Stimulated activated naive CD8-positive, alpha-beta T cell treated with anti-CD3 and anti-CD28 coated beads, Interleukin-15, Interleukin-2, amounts not matched to agents 100 ng/mL and 50 ng/mL, for 24 hours (primary cell): ENCODE data around the gene ZNF836.
"Not testable (repeated sequence)": the region's sequence is repeated elsewhere in the genome, so short reads cannot be mapped to it uniquely, and the experiment has no call there.

Source experiments
- H3K27ac Mint-ChIP-seq: one replicate; pipeline ENCODE4 v1.8.0; 2021; ENCODE audit warnings: mild to moderate bottlenecking, mixed read lengths
- H3K27me3 Mint-ChIP-seq: one replicate; pipeline ENCODE4 v1.8.0; 2021; ENCODE audit warnings: mixed read lengths
- H3K36me3 Mint-ChIP-seq: one replicate; pipeline ENCODE4 v1.8.0; 2021; ENCODE audit warnings: low read depth, mixed read lengths
- H3K4me1 Mint-ChIP-seq: one replicate; pipeline ENCODE4 v1.8.0; 2021; ENCODE audit warnings: low read depth, mixed read lengths
- H3K4me3 Mint-ChIP-seq: one replicate; pipeline ENCODE4 v1.8.0; 2021; ENCODE audit warnings: mild to moderate bottlenecking, mixed read lengths
- H3K9me3 Mint-ChIP-seq: one replicate; pipeline ENCODE4 v1.8.0; 2021; ENCODE audit warnings: mixed read lengths

ZNF836 gene

GRCh38 chr19:52171321-52172169, at the start of gene ZNF836:
Gene ZNF836, minus strand, starts transcription at chr19:52171621. Its CDS starts 3,549 bp downstream, at chr19:52168072.
- Mint-ChIP-seq H3K4me1 (peaks cover 22% of the 10 kb centered on the region), H3K27me3 (no peaks in the 10 kb centered on the region), H3K9me3 (no peaks in the 10 kb centered on the region), H3K36me3 (peaks cover 33% of the 10 kb centered on the region), H3K27ac (peak within 1 kb of the TSS; percentile 84), H3K4me3 (peak within 1 kb of the TSS; percentile 92)

GRCh38 chr19:52221031-52221430, 49.6 kb upstream of the ZNF836 start:
- H3K4me1 Mint-ChIP-seq, result no peaks in the 10 kb centered on the region
- H3K27ac Mint-ChIP-seq, result no peak overlapping the region
- H3K9me3 Mint-ChIP-seq, result no peaks in the 10 kb centered on the region
- peaks cover 89% of the 10 kb centered on the region for H3K36me3 Mint-ChIP-seq
- H3K27me3 Mint-ChIP-seq, result no peaks in the 10 kb centered on the region
- H3K4me3 Mint-ChIP-seq, result no peak overlapping the region

GRCh38 chr19:52219611-52220010, 48.2 kb upstream of the ZNF836 start:
- no peak overlapping the region for H3K27ac Mint-ChIP-seq
- H3K27me3 Mint-ChIP-seq, result no peaks in the 10 kb centered on the region
- H3K36me3 Mint-ChIP-seq, result peaks cover 85% of the 10 kb centered on the region
- no peaks in the 10 kb centered on the region for H3K4me1 Mint-ChIP-seq
- no peaks in the 10 kb centered on the region for H3K9me3 Mint-ChIP-seq
- H3K4me3 Mint-ChIP-seq, result no peak overlapping the region

GRCh38 chr19:52217576-52217975, 46.2 kb upstream of the ZNF836 start:
- Mint-ChIP-seq H3K4me3 (no peak overlapping the region), H3K4me1 (no peaks in the 10 kb centered on the region), H3K9me3 (no peaks in the 10 kb centered on the region), H3K27me3 (no peaks in the 10 kb centered on the region), H3K36me3 (peaks cover 82% of the 10 kb centered on the region), H3K27ac (peak overlapping the region; percentile 0)

- H3K27ac Mint-ChIP-seq, result no peak overlapping the region
- no peaks in the 10 kb centered on the region for H3K4me1 Mint-ChIP-seq
- H3K9me3 Mint-ChIP-seq, result no peaks in the 10 kb centered on the region
- peaks cover 85% of the 10 kb centered on the region for H3K36me3 Mint-ChIP-seq
- no peak overlapping the region for H3K4me3 Mint-ChIP-seq
- H3K27me3 Mint-ChIP-seq, result no peaks in the 10 kb centered on the region
Measured at GRCh38 chr19:52216401-52216800, 45.0 kb upstream of the ZNF836 start.

GRCh38 chr19:52214241-52214640, 42.8 kb upstream of the ZNF836 start:
- Mint-ChIP-seq H3K4me3 (no peak overlapping the region), H3K27me3 (no peaks in the 10 kb centered on the region), H3K9me3 (no peaks in the 10 kb centered on the region), H3K36me3 (peaks cover 83% of the 10 kb centered on the region), H3K27ac (no peak overlapping the region), H3K4me1 (no peaks in the 10 kb centered on the region)

- Mint-ChIP-seq H3K4me1 (no peaks in the 10 kb centered on the region), H3K4me3 (no peak overlapping the region), H3K27ac (peak overlapping the region; percentile 63), H3K9me3 (no peaks in the 10 kb centered on the region), H3K27me3 (no peaks in the 10 kb centered on the region), H3K36me3 (peaks cover 78% of the 10 kb centered on the region)
Measured at GRCh38 chr19:52212572-52213255, 41.3 kb upstream of the ZNF836 start.

- Mint-ChIP-seq H3K9me3 (no peaks in the 10 kb centered on the region), H3K36me3 (peaks cover 77% of the 10 kb centered on the region), H3K4me3 (no peak overlapping the region), H3K4me1 (no peaks in the 10 kb centered on the region), H3K27ac (no peak overlapping the region), H3K27me3 (no peaks in the 10 kb centered on the region)
Measured at GRCh38 chr19:52211926-52212571, 40.6 kb upstream of the ZNF836 start.

- Mint-ChIP-seq H3K27me3 (no peaks in the 10 kb centered on the region), H3K4me3 (no peak overlapping the region), H3K4me1 (no peaks in the 10 kb centered on the region), H3K9me3 (no peaks in the 10 kb centered on the region), H3K27ac (no peak overlapping the region), H3K36me3 (peaks cover 78% of the 10 kb centered on the region)
Measured at GRCh38 chr19:52211203-52211602, 39.8 kb upstream of the ZNF836 start.

- peaks cover 12% of the 10 kb centered on the region for H3K4me1 Mint-ChIP-seq
Measured at GRCh38 chr19:52206481-52206880, 35.1 kb upstream of the ZNF836 start.

GRCh38 chr19:52200755-52201391, 29.5 kb upstream of the ZNF836 start:
- Mint-ChIP-seq H3K36me3 (peaks cover 81% of the 10 kb centered on the region), H3K4me1 (peaks cover 31% of the 10 kb centered on the region)
- not testable (repeated sequence) for H3K27me3 Mint-ChIP-seq, H3K4me3 Mint-ChIP-seq, H3K27ac Mint-ChIP-seq, H3K9me3 Mint-ChIP-seq

More at GRCh38 chr19:52206481-52206880, 35.1 kb upstream of the ZNF836 start:
- peaks cover 84% of the 10 kb centered on the region for H3K36me3 Mint-ChIP-seq
- no peaks in the 10 kb centered on the region for H3K9me3 Mint-ChIP-seq
- no peaks in the 10 kb centered on the region for H3K27me3 Mint-ChIP-seq
- H3K4me3 Mint-ChIP-seq, result no peak overlapping the region
- no peak overlapping the region for H3K27ac Mint-ChIP-seq

- Mint-ChIP-seq H3K27me3 (no peaks in the 10 kb centered on the region), H3K4me1 (peaks cover 34% of the 10 kb centered on the region), H3K9me3 (no peaks in the 10 kb centered on the region), H3K4me3 (no peak overlapping the region), H3K27ac (no peak overlapping the region), H3K36me3 (peaks cover 81% of the 10 kb centered on the region)
Measured at GRCh38 chr19:52200044-52200443, 28.6 kb upstream of the ZNF836 start.

- Mint-ChIP-seq H3K36me3 (peaks cover 80% of the 10 kb centered on the region), H3K9me3 (no peaks in the 10 kb centered on the region), H3K27me3 (no peaks in the 10 kb centered on the region), H3K27ac (no peak overlapping the region), H3K4me3 (no peak overlapping the region), H3K4me1 (peaks cover 39% of the 10 kb centered on the region)
Measured at GRCh38 chr19:52198678-52199077, 27.3 kb upstream of the ZNF836 start.

- Mint-ChIP-seq H3K27me3 (no peaks in the 10 kb centered on the region), H3K4me1 (peaks cover 44% of the 10 kb centered on the region), H3K27ac (no peak overlapping the region), H3K4me3 (no peak overlapping the region), H3K36me3 (peaks cover 78% of the 10 kb centered on the region), H3K9me3 (no peaks in the 10 kb centered on the region)
Measured at GRCh38 chr19:52197964-52198363, 26.5 kb upstream of the ZNF836 start.
